Prostate gland (tissue), 2 donors: Measurements from ENCODE around the gene SF3A2. TPM values are rescaled to one million over a fixed set of nuclear protein-coding genes. Genes with fewer than 3 reads are reported as not detected.

Experiments
- DNase-seq: peaks from one replicate; pipeline ENCODE4 v3.0.0-alpha.2; 2019; ENCODE audit warnings: low spot score
- H3K27ac ChIP-seq, 2 donors: fragments of 200-600 bp; sonication (generic); 2 replicates each; pipeline ENCODE4 v1.5.1; 2017 to 2019
- H3K27me3 ChIP-seq: fragments of 200-600 bp; sonication (generic); replicated peaks from 2 replicates; pipeline ENCODE4 v1.5.1; 2019; ENCODE audit not compliant: insufficient read depth
- H3K36me3 ChIP-seq, 2 donors: fragments of 200-600 bp; sonication (generic); 1 replicate in 1 of 2; 2 replicates in 1 of 2; pipeline versions ENCODE4 v1.5.1 to v1.8.1; 2017 to 2019
- H3K4me1 ChIP-seq: fragments of 200-600 bp; sonication (generic); replicated peaks from 2 replicates; pipeline ENCODE4 v1.5.1; 2019
- H3K4me3 ChIP-seq, 2 donors: fragments of 200-600 bp; sonication (generic); 2 replicates each; pipeline ENCODE4 v1.5.1; 2017 to 2019
- H3K9me3 ChIP-seq: fragments of 200-600 bp; sonication (generic); 2 replicates; pipeline ENCODE4 v1.5.1; 2017
- POLR2A ChIP-seq: fragments of 450-650 bp; IDR thresholded peaks from one replicate; pipeline ENCODE4 v1.6.1; 2016; ENCODE audit warnings: antibody characterized with exemption, mild to moderate bottlenecking
- POLR2AphosphoS5 ChIP-seq: sonication (generic); formaldehyde crosslinking; IDR thresholded peaks from one replicate; pipeline ENCODE4 v1.6.1; 2017; ENCODE audit warnings: antibody characterized with exemption
- WGBS: methylation state at CpG from one replicate; pipeline ENCODE4 v1.1.5; 2018; 5-methylcytosine and 5-hydroxymethylcytosine counted together
- intact Hi-C: fragments of 100-400 bp; cut with DNase I; formaldehyde crosslinking; loops from one replicate; pipeline ENCODE4 v1.14.2; 2022
- total RNA-seq, 2 donors: library from RNA; depleted of rRNA; stranded (reverse); fragments of >200 nt; gene quantifications; one replicate each; pipeline ENCODE4 v1.1.0, GENCODE V29; 2016
- TF ChIP-seq, protein P1 (sequence below), 4 experiments: fragments of 200-600 bp in 2 of 4; fragments of 450-650 bp in 2 of 4; sonication (generic) in 2 of 4; IDR thresholded peaks; 1 replicate in 3 of 4; 2 replicates in 1 of 4; pipeline ENCODE4 v1.5.1; 2016 to 2019; ENCODE audit warnings: antibody characterized with exemption in 4 of 4, mild to moderate bottlenecking in 2 of 4, moderate library complexity in 2 of 4

SF3A2 gene
- total RNA-seq, 2 donors from 2014 or later = 31.9 to 113 TPM

DNA sequence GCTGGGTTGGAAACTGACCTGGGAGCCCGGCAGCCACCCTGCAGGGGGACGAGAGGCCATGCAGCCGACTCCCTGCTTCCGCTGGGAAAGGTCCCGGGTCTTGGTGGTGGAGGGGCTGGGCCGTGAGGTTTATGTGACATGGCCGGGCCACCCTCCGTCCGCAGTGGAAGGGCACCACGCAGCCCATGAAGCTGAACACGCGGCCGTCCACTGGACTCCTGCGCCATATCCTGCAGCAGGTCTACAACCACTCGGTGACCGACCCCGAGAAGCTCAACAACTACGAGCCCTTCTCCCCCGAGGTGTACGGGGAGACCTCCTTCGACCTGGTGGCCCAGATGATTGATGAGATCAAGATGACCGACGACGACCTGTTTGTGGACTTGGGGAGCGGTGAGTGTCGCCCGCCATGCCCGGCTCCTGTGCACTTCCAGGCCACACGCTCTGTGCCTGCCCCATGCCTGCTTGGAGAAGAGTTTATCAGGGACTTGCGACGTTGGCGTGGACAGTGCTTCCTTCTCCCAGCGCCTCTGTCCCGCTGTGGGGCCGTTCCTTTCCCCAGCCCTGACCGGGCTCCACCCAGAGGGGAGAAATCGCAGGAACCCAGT is 45.7 kb upstream of the SF3A2 start:
- intact Hi-C loops = no loop called here
- Histone ChIP-seq H3K27me3 (no peaks in the 10 kb centered on the region), H3K36me3 (peaks cover 6 to 30% of the 10 kb centered on the region in 2 donors), H3K9me3 (no peaks in the 10 kb centered on the region), H3K4me1 (peaks cover 13% of the 10 kb centered on the region), H3K4me3 (no peak overlapping the region), H3K27ac (no peak overlapping the region)
- TF ChIP-seq, protein P1, sequence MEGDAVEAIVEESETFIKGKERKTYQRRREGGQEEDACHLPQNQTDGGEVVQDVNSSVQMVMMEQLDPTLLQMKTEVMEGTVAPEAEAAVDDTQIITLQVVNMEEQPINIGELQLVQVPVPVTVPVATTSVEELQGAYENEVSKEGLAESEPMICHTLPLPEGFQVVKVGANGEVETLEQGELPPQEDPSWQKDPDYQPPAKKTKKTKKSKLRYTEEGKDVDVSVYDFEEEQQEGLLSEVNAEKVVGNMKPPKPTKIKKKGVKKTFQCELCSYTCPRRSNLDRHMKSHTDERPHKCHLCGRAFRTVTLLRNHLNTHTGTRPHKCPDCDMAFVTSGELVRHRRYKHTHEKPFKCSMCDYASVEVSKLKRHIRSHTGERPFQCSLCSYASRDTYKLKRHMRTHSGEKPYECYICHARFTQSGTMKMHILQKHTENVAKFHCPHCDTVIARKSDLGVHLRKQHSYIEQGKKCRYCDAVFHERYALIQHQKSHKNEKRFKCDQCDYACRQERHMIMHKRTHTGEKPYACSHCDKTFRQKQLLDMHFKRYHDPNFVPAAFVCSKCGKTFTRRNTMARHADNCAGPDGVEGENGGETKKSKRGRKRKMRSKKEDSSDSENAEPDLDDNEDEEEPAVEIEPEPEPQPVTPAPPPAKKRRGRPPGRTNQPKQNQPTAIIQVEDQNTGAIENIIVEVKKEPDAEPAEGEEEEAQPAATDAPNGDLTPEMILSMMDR (IDR thresholded peaks at IDR 0.05) = no peak
- no peak for TF ChIP-seq POLR2AphosphoS5
- TF ChIP-seq POLR2A = no peak
- 95% methylated on average over 37 of the region's 37 CpGs for WGBS
- DNase-seq = no peak

GRCh38 chr19:2191456-2192310 is 44.9 kb upstream of the SF3A2 start:
- no peaks in the 10 kb centered on the region for H3K27me3 ChIP-seq
- no peak for DNase-seq
- TF ChIP-seq POLR2A = no peak
- TF ChIP-seq, protein P1 (IDR thresholded peaks at IDR 0.05) = no peak
- TF ChIP-seq POLR2AphosphoS5 = no peak
- intact Hi-C loops = no loop called here
- peaks cover 7% of the 10 kb centered on the region for H3K4me1 ChIP-seq
- 86% methylated on average over 32 of the region's 32 CpGs for WGBS
- no peaks in the 10 kb centered on the region for H3K9me3 ChIP-seq
- H3K4me3 ChIP-seq = no peak overlapping the region
- H3K27ac ChIP-seq = no peak overlapping the region
- H3K36me3 ChIP-seq = peaks cover 6 to 30% of the 10 kb centered on the region in 2 donors

- TF ChIP-seq POLR2AphosphoS5 (no peak), POLR2A (no peak)
- TF ChIP-seq, protein P1 (IDR thresholded peaks at IDR 0.05) = no peak
- H3K27ac ChIP-seq = no peak overlapping the region
These were observed 43.8 kb upstream of the SF3A2 start for GRCh38 chr19:2192862-2193261.

GRCh38 chr19:2193807-2194206 is 42.8 kb upstream of the SF3A2 start:
- Histone ChIP-seq H3K4me1 (no peaks in the 10 kb centered on the region), H3K27ac (no peak overlapping the region), H3K9me3 (no peaks in the 10 kb centered on the region), H3K4me3 (no peak overlapping the region), H3K36me3 (peaks cover 6 to 28% of the 10 kb centered on the region in 2 donors), H3K27me3 (no peaks in the 10 kb centered on the region)
- WGBS = 97% methylated on average over 18 of the region's 18 CpGs
- no peak for DNase-seq
- TF ChIP-seq, protein P1 (IDR thresholded peaks at IDR 0.05) = no peak
- TF ChIP-seq POLR2AphosphoS5 = no peak
- intact Hi-C loops = no loop called here

More at GRCh38 chr19:2192862-2193261, 43.8 kb upstream of the SF3A2 start:
- intact Hi-C loops = no loop called here
- 96% methylated on average over 17 of the region's 17 CpGs for WGBS
- no peak overlapping the region for H3K4me3 ChIP-seq
- no peak for DNase-seq
- peaks cover 6 to 30% of the 10 kb centered on the region in 2 donors for H3K36me3 ChIP-seq
- H3K9me3 ChIP-seq = no peaks in the 10 kb centered on the region
- no peaks in the 10 kb centered on the region for H3K4me1 ChIP-seq
- H3K27me3 ChIP-seq = no peaks in the 10 kb centered on the region
